PC-3 (cell line): ENCODE measurements around the gene PARP16. TPM values are rescaled to one million over a fixed set of nuclear protein-coding genes. Genes with fewer than 3 reads are reported as not detected.

Source experiments
- ATAC-seq: fragments of 200-7000 bp; cut with Tn5 transposase; 2 replicates; pipeline ENCODE4 v1.9.1; 2020; ENCODE audit warnings: mild to moderate bottlenecking, moderate library complexity
- BruUV-seq: library from RNA; stranded (reverse); fragments of 400-500 nt; replicated peaks from 2 replicates; lab custom pipeline; 2021; lab: Mats Ljungman, UMichigan
- CTCF ChIA-PET: fragments of 300-600 bp; sonication (Branson Sonifier 250); formaldehyde crosslinking; loops from one replicate; lab custom pipeline; 2022; ENCODE audit warnings: antibody characterized with exemption; lab: Charles Lee
- POLR2A ChIA-PET: fragments of 300-600 bp; sonication (Branson Sonifier 250); formaldehyde crosslinking; loops from one replicate; lab custom pipeline; 2022; ENCODE audit warnings: antibody characterized with exemption; ENCODE audit not compliant: unreplicated experiment; lab: Charles Lee
- DNase-seq: peaks from one replicate; pipeline ENCODE4 v3.0.0-alpha.2; 2015
- H2AFZ ChIP-seq: fragments of 300-600 bp; sonication (generic); 2 replicates; pipeline ENCODE4 v1.6.0; 2016; ENCODE audit warnings: antibody characterized with exemption, low read length
- H3F3A ChIP-seq: fragments of 300-600 bp; sonication (generic); one replicate; pipeline ENCODE4 v1.6.0; 2017; ENCODE audit warnings: antibody characterized with exemption, low read length, control low read depth, mild to moderate bottlenecking; ENCODE audit not compliant: unreplicated experiment
- H3K27ac ChIP-seq: fragments of 300-600 bp; sonication (generic); 2 replicates; pipeline ENCODE4 v1.5.1; 2016; ENCODE audit warnings: mild to moderate bottlenecking, low read length
- H3K27me3 ChIP-seq: fragments of 300-600 bp; sonication (generic); 2 replicates; pipeline ENCODE4 v1.6.1; 2016; ENCODE audit warnings: low read length, mixed read lengths
- H3K36me3 ChIP-seq: fragments of 300-600 bp; sonication (generic); 2 replicates; pipeline ENCODE4 v1.6.1; 2016; ENCODE audit warnings: low read depth, mixed run types, low read length, mixed read lengths
- H3K4me1 ChIP-seq: fragments of 300-600 bp; sonication (generic); 2 replicates; pipeline ENCODE4 v1.5.1; 2016; ENCODE audit warnings: low read length; ENCODE audit not compliant: insufficient read depth
- H3K4me2 ChIP-seq: fragments of 300-600 bp; sonication (generic); 2 replicates; pipeline ENCODE4 v1.6.0; 2016; ENCODE audit warnings: low read length
- H3K4me3 ChIP-seq: fragments of 300-600 bp; sonication (generic); 2 replicates; pipeline ENCODE4 v1.5.1; 2016; ENCODE audit warnings: mild to moderate bottlenecking, low read length, mixed read lengths
- H3K79me2 ChIP-seq: fragments of 300-600 bp; sonication (generic); 2 replicates; pipeline ENCODE4 v1.6.1; 2017; ENCODE audit warnings: low read length, mixed read lengths
- H3K9ac ChIP-seq: fragments of 300-600 bp; sonication (generic); 2 replicates; pipeline ENCODE4 v1.6.0; 2016; ENCODE audit warnings: mild to moderate bottlenecking, low read length
- H3K9me2 ChIP-seq: fragments of 300-600 bp; sonication (generic); replicated peaks from 2 replicates; pipeline ENCODE4 v1.6.1; 2016; ENCODE audit warnings: mixed run types, low read length, mixed read lengths
- H3K9me3 ChIP-seq: fragments of 300-600 bp; sonication (generic); 2 replicates; pipeline ENCODE4 v1.6.1; 2016; ENCODE audit warnings: low read length, mixed read lengths
- H4K20me1 ChIP-seq: fragments of 300-600 bp; sonication (generic); 2 replicates; pipeline ENCODE4 v1.6.1; 2016; ENCODE audit warnings: low read length, mixed read lengths
- EZH2 ChIP-seq: fragments of 300-600 bp; sonication (generic); IDR thresholded peaks from one replicate; pipeline ENCODE4 v1.6.1; 2017; ENCODE audit warnings: antibody characterized with exemption, mild to moderate bottlenecking, low read length; ENCODE audit not compliant: unreplicated experiment
- EZH2phosphoT487 ChIP-seq: fragments of 300-600 bp; sonication (generic); IDR thresholded peaks from 2 replicates; pipeline ENCODE4 v1.6.1; 2018; ENCODE audit warnings: mild to moderate bottlenecking, antibody characterized with exemption, low read length, borderline replicate concordance
- intact Hi-C: fragments of 100-400 bp; cut with micrococcal nuclease; formaldehyde crosslinking; loops from 2 replicates; pipeline ENCODE4 v1.9.0; 2023
- total RNA-seq: library from RNA; depleted of rRNA; stranded (reverse); fragments of >200 nt; gene quantifications from 2 replicates; pipeline ENCODE4 v1.2.3, GENCODE V29; 2014
- TF ChIP-seq, protein P1 (sequence below): fragments of 300-600 bp; sonication (generic); conservative IDR thresholded peaks from 2 replicates; pipeline ENCODE4 v1.5.1; 2017; ENCODE audit warnings: antibody characterized with exemption, low read depth, mild to moderate bottlenecking, low read length

The PARP16 gene
- total RNA-seq, 1 experiment from 2014 or later: 6.4 TPM

- H3K4me1 ChIP-seq: no peaks in the 10 kb centered on the region
- intact Hi-C loops: no loop called here
- no peak overlapping the region for H3K4me2 ChIP-seq
- CTCF ChIA-PET: no interaction called here
- H3K79me2 ChIP-seq: no peaks in the 10 kb centered on the region
- no peaks in the 10 kb centered on the region for H3K36me3 ChIP-seq
- H3F3A ChIP-seq: no peaks in the 10 kb centered on the region
- H3K9ac ChIP-seq: no peak overlapping the region
- no peaks in the 10 kb centered on the region for H4K20me1 ChIP-seq
- no peaks in the 10 kb centered on the region for H3K9me3 ChIP-seq
- no peak overlapping the region for H2AFZ ChIP-seq
- TF ChIP-seq, protein P1, sequence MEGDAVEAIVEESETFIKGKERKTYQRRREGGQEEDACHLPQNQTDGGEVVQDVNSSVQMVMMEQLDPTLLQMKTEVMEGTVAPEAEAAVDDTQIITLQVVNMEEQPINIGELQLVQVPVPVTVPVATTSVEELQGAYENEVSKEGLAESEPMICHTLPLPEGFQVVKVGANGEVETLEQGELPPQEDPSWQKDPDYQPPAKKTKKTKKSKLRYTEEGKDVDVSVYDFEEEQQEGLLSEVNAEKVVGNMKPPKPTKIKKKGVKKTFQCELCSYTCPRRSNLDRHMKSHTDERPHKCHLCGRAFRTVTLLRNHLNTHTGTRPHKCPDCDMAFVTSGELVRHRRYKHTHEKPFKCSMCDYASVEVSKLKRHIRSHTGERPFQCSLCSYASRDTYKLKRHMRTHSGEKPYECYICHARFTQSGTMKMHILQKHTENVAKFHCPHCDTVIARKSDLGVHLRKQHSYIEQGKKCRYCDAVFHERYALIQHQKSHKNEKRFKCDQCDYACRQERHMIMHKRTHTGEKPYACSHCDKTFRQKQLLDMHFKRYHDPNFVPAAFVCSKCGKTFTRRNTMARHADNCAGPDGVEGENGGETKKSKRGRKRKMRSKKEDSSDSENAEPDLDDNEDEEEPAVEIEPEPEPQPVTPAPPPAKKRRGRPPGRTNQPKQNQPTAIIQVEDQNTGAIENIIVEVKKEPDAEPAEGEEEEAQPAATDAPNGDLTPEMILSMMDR: no peak
- TF ChIP-seq EZH2: no peak
- TF ChIP-seq EZH2phosphoT487: no peak
- H3K27ac ChIP-seq: no peak overlapping the region
- no TSS peak for BruUV-seq
- H3K4me3 ChIP-seq: no peak overlapping the region
- POLR2A ChIA-PET: no interaction called here
- no peak for DNase-seq
- H3K9me2 ChIP-seq: no peaks in the 10 kb centered on the region
- ATAC-seq: no peak
- no peaks in the 10 kb centered on the region for H3K27me3 ChIP-seq
Measured at GRCh38 chr15:65215496-65215895, 71.2 kb downstream of the PARP16 start.

GRCh38 chr15:65214010-65214409 lies 72.7 kb downstream of the PARP16 start:
- DNase-seq (no peak), ATAC-seq (no peak)
- Histone ChIP-seq H3K9ac (no peak overlapping the region), H2AFZ (no peak overlapping the region), H4K20me1 (no peaks in the 10 kb centered on the region), H3K36me3 (no peaks in the 10 kb centered on the region), H3K4me1 (no peaks in the 10 kb centered on the region), H3F3A (no peaks in the 10 kb centered on the region), H3K27ac (no peak overlapping the region), H3K79me2 (no peaks in the 10 kb centered on the region), H3K4me3 (no peak overlapping the region), H3K9me2 (no peaks in the 10 kb centered on the region), H3K9me3 (no peaks in the 10 kb centered on the region), H3K4me2 (no peak overlapping the region), H3K27me3 (no peaks in the 10 kb centered on the region)
- intact Hi-C loops: no loop called here
- BruUV-seq: no TSS peak
- TF ChIP-seq EZH2 (no peak), EZH2phosphoT487 (no peak)
- TF ChIP-seq, protein P1: no peak
- CTCF ChIA-PET: interaction anchor here (0.6 kb wide), 1 partner anchor 92 kb away, joined by 4 read pairs; no protein-coding TSS in a partner anchor
- POLR2A ChIA-PET: no interaction called here

DNA sequence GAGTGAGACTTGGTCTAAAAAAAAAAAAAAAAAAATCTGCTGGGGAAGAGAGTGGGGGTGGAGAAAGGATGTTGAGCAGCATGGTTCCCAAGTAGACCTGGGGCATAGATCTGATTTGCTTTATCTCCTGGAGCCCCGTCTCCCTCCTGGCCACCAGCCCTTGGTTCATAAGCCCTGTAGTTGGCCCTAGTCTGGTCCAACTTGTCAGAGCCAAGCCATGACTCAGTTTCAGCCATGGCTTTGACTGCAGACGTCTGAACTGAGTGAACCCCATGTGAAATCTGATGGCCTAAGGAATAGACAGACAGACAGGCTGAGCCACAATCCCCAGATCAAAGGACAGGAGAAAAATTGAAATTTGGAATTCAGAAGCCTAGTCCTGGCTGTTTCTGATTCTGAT lies 73.4 kb downstream of the PARP16 start:
- Histone ChIP-seq H3K79me2 (no peaks in the 10 kb centered on the region), H3K27ac (no peak overlapping the region), H3K4me3 (no peak overlapping the region), H3K9ac (no peak overlapping the region), H3F3A (no peaks in the 10 kb centered on the region), H3K27me3 (no peaks in the 10 kb centered on the region), H3K4me2 (no peak overlapping the region), H3K9me2 (no peaks in the 10 kb centered on the region), H2AFZ (no peak overlapping the region), H3K4me1 (no peaks in the 10 kb centered on the region), H3K9me3 (no peaks in the 10 kb centered on the region), H4K20me1 (no peaks in the 10 kb centered on the region), H3K36me3 (no peaks in the 10 kb centered on the region)
- DNase-seq (no peak), ATAC-seq (no peak)
- CTCF ChIA-PET: interaction anchor here (0.6 kb wide), 1 partner anchor 93 kb away, joined by 4 read pairs; no protein-coding TSS in a partner anchor
- TF ChIP-seq, protein P1: no peak
- TF ChIP-seq EZH2 (no peak), EZH2phosphoT487 (no peak)
- POLR2A ChIA-PET: no interaction called here
- no TSS peak for BruUV-seq
- intact Hi-C loops: no loop called here
